HepG2 (cell line): ENCODE data around the gene PPP1R27. TPM values are rescaled to one million over a fixed set of nuclear protein-coding genes. Genes with fewer than 3 reads are reported as not detected.

Experiments
- BRCA1 ChIP-seq: sonication (generic); formaldehyde crosslinking; IDR thresholded peaks from 2 replicates; pipeline ENCODE4 v1.4.0; 2020; ENCODE audit warnings: missing genetic modification reagents
- ERF ChIP-seq: IDR thresholded peaks from 2 replicates; pipeline ENCODE4 v1.6.1; 2018; ENCODE audit warnings: missing biosample characterization, missing genetic modification reagents
- PCBP1 ChIP-seq: fragments of 200-400 bp; formaldehyde crosslinking; IDR thresholded peaks from 2 replicates; pipeline ENCODE4 v1.6.1; 2017; ENCODE audit warnings: mild to moderate bottlenecking, low read depth, low read length, borderline replicate concordance
- THAP9 ChIP-seq: sonication (generic); formaldehyde crosslinking; IDR thresholded peaks from 2 replicates; pipeline ENCODE4; 2020; ENCODE audit warnings: missing genetic modification reagents, mild to moderate bottlenecking, borderline replicate concordance
- ZNF615 ChIP-seq: sonication (generic); formaldehyde crosslinking; IDR thresholded peaks from 2 replicates; pipeline ENCODE4 v1.5.0; 2020; ENCODE audit warnings: mild to moderate bottlenecking, missing genetic modification reagents, borderline replicate concordance
- ZNF83 ChIP-seq: sonication (generic); formaldehyde crosslinking; IDR thresholded peaks from 2 replicates; pipeline ENCODE4 v1.4.0; 2020; ENCODE audit warnings: missing genetic modification reagents, mild to moderate bottlenecking, borderline replicate concordance
- ZNF879 ChIP-seq: sonication (generic); formaldehyde crosslinking; IDR thresholded peaks from 2 replicates; pipeline ENCODE4 v1.8.1; 2023; ENCODE audit warnings: missing genetic modification reagents
- polyA plus RNA-seq, 8 experiments: library from polyadenylated mRNA; depleted of rRNA in 3 of 8; stranded (reverse) in 7 of 8; unstranded in 1 of 8; fragments of >200 nt; fragmentation: Illumina TruSeq in 4 of 8; extraction: Trizol in 4 of 8; gene quantifications; 2 replicates each; pipeline versions ENCODE4 v1.2.1 to v1.2.3, GENCODE V29; 2011 to 2016; ENCODE audit warnings: low read depth in 4 of 8, missing spikeins in 1 of 8, mixed read lengths in 1 of 8; ENCODE audit not compliant: insufficient read depth in 1 of 8
- total RNA-seq, 5 experiments: library from RNA; depleted of rRNA; stranded (reverse); fragments of >200 nt; fragmentation: Illumina TruSeq; extraction: Trizol; gene quantifications; 2 replicates each; pipeline ENCODE4 v1.2.3, GENCODE V29; 2016; ENCODE audit warnings: low read depth in 1 of 5
- TF ChIP-seq, protein P1 (sequence below): sonication (generic); formaldehyde crosslinking; IDR thresholded peaks from 2 replicates; pipeline ENCODE4 v1.9.0; 2022; ENCODE audit warnings: low read depth, missing genetic modification reagents

PPP1R27 gene
- total and polyA plus RNA-seq, 2 of the 13 experiments (the other 11 are each of a cell fraction or from before 2014, with no cell fraction given) = 0.17 to 1.00 TPM

DNA sequence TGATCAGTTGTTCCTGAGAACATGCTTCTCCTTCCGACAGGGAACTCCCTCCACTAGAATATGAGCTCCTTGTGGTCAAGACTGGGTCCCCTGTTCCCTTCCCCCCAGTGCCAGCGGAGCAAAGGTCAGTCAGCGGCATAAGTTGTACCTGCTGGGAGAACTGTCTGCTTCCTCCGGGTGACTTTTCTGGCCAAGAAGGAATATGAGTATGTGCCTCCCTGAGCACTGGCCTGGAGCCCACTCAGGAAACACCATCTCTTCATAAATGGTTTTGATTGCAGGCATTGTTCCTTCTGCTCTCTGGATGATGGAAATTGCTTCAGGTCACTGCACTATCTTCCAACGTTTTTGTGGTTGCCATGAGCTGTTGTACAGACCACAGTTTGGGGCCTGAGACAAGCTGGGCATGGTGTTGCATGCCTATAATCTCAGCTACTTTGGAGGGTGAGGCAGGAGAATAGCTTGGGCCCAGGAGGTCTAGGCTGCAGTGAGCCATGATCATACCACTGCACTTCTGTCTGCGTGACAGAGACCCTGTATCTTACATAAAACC is 28.3 kb upstream of the PPP1R27 start (continued):
- TF ChIP-seq BRCA1 (CRISPR knock-in tag) (no peak), PCBP1 (no peak), ERF (CRISPR knock-in tag) (no peak), ZNF879 (CRISPR knock-in tag) (no peak), THAP9 (CRISPR knock-in tag) (0 out of 2 replicates have a peak, but pooled peaks have one; percentile 16), ZNF615 (CRISPR knock-in tag) (no peak), ZNF83 (CRISPR knock-in tag) (no peak)
- TF ChIP-seq, protein P1, sequence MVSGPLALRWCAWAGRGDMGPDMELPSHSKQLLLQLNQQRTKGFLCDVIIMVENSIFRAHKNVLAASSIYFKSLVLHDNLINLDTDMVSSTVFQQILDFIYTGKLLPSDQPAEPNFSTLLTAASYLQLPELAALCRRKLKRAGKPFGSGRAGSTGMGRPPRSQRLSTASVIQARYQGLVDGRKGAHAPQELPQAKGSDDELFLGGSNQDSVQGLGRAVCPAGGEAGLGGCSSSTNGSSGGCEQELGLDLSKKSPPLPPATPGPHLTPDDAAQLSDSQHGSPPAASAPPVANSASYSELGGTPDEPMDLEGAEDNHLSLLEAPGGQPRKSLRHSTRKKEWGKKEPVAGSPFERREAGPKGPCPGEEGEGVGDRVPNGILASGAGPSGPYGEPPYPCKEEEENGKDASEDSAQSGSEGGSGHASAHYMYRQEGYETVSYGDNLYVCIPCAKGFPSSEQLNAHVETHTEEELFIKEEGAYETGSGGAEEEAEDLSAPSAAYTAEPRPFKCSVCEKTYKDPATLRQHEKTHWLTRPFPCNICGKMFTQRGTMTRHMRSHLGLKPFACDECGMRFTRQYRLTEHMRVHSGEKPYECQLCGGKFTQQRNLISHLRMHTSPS (CRISPR knock-in tag) = no peak
